GM12878 (cell line): Measurements from ENCODE around the gene PPP1R3G. TPM values are rescaled to one million over a fixed set of nuclear protein-coding genes. Genes with fewer than 3 reads are reported as not detected.

Experiments used
- ATAC-seq: fragments of 200-7000 bp; cut with Tn5 transposase; 3 replicates; pipeline ENCODE4 v1.9.1; 2020; ENCODE audit warnings: mild to moderate bottlenecking, moderate library complexity
- BruUV-seq: library from RNA; stranded (reverse); fragments of 400-500 nt; replicated peaks from 2 replicates; lab custom pipeline; 2021; lab: Mats Ljungman, UMichigan
- CTCF ChIA-PET: fragments of 300-600 bp; sonication (Branson Sonifier 250); formaldehyde crosslinking; extraction: SDS; loops from one replicate; lab custom pipeline; 2021; ENCODE audit warnings: inconsistent platforms; lab: Yijun Ruan, JAX
- POLR2A ChIA-PET: fragments of 350-600 bp; formaldehyde crosslinking; extraction: SDS; loops from one replicate; lab custom pipeline; 2021; ENCODE audit warnings: inconsistent platforms; lab: Charles Lee
- RAD21 ChIA-PET: fragments of 300-600 bp; sonication (Branson Sonifier 250); formaldehyde crosslinking; loops from one replicate; lab custom pipeline; 2023; ENCODE audit warnings: antibody characterized with exemption; ENCODE audit not compliant: unreplicated experiment; lab: Charles Lee
- SMC1A ChIA-PET: fragments of 300-600 bp; sonication (Branson Sonifier 250); formaldehyde crosslinking; loops from one replicate; lab custom pipeline; 2023; ENCODE audit not compliant: unreplicated experiment, uncharacterized antibody; lab: Charles Lee
- DNase-seq: peaks from one replicate; pipeline ENCODE4 v3.0.0-alpha.2; 2011; ENCODE audit warnings: low read depth, low spot score
- FAIRE-seq: peaks from 3 replicates; lab custom pipeline; 2011; peaks lifted over from hg19 to GRCh38; lab: Jason Lieb, UNC
- H2AFZ ChIP-seq: 2 replicates; pipeline ENCODE4 v1.6.0; 2011; ENCODE audit warnings: low read depth, low read length, control low read depth; ENCODE audit not compliant: control insufficient read depth
- H3K27ac ChIP-seq: 2 replicates; pipeline ENCODE4 v1.5.1; 2011; ENCODE audit warnings: control low read depth; ENCODE audit not compliant: control insufficient read depth, insufficient read depth
- H3K27me3 ChIP-seq, 2 experiments: replicated peaks in 1 of 2; 2 replicates each; pipeline versions ENCODE4 v1.6.0 to v1.6.1; 2011; ENCODE audit warnings: low read length in 1 of 2; ENCODE audit not compliant: control insufficient read depth in 2 of 2, insufficient read depth in 2 of 2
- H3K36me3 ChIP-seq, 2 experiments: 2 replicates each; pipeline ENCODE4 v1.5.1; 2011; ENCODE audit warnings: low read length in 1 of 2; ENCODE audit not compliant: control insufficient read depth in 2 of 2, insufficient read depth in 2 of 2
- H3K4me1 ChIP-seq: 2 replicates; pipeline ENCODE4 v1.6.1; 2011; ENCODE audit warnings: mild to moderate bottlenecking, low read length, moderate library complexity, mixed read lengths; ENCODE audit not compliant: control insufficient read depth, insufficient read depth
- H3K4me2 ChIP-seq: 2 replicates; pipeline ENCODE4 v1.6.0; 2011; ENCODE audit warnings: control low read depth; ENCODE audit not compliant: control insufficient read depth, insufficient read depth
- H3K4me3 ChIP-seq: fragments of 200-600 bp; sonication (generic); 2 replicates; pipeline ENCODE4 v1.5.1; 2016
- H3K79me2 ChIP-seq: 2 replicates; pipeline ENCODE4 v1.6.0; 2011; ENCODE audit warnings: low read length; ENCODE audit not compliant: control insufficient read depth, insufficient read depth
- H3K9ac ChIP-seq: 2 replicates; pipeline ENCODE4 v1.8.0; 2011; ENCODE audit warnings: low read length, control low read depth, mixed read lengths; ENCODE audit not compliant: control insufficient read depth, insufficient read depth
- H3K9me3 ChIP-seq: replicated peaks from 3 replicates; pipeline ENCODE4 v1.5.1; 2011; ENCODE audit warnings: mild to moderate bottlenecking, low read length; ENCODE audit not compliant: control insufficient read depth, insufficient read depth
- H4K20me1 ChIP-seq: 2 replicates; pipeline ENCODE4 v1.6.0; 2011; ENCODE audit not compliant: control insufficient read depth, insufficient read depth
- CEBPB ChIP-seq, 2 experiments: fragments of 150-350 bp in 1 of 2; IDR thresholded peaks; 2 replicates each; pipeline ENCODE4 v1.6.1; 2012 to 2014; ENCODE audit warnings: low read depth in 2 of 2, low read length in 2 of 2, borderline replicate concordance in 1 of 2, inconsistent platforms in 1 of 2
- CEBPZ ChIP-seq: fragments of 150-350 bp; IDR thresholded peaks from 2 replicates; pipeline ENCODE4 v1.6.1; 2016; ENCODE audit warnings: low read depth, low read length
- EGR1 ChIP-seq, 2 experiments: IDR thresholded peaks; 1 replicate in 1 of 2; 2 replicates in 1 of 2; pipeline ENCODE4 v1.6.1; 2011 to 2012; ENCODE audit warnings: low read depth in 2 of 2, low read length in 2 of 2, borderline replicate concordance in 1 of 2, mild to moderate bottlenecking in 1 of 2, moderate library complexity in 1 of 2
- ESRRA ChIP-seq: IDR thresholded peaks from 2 replicates; pipeline ENCODE4 v1.6.1; 2012; ENCODE audit warnings: mild to moderate bottlenecking, low read length, improper control_type of control experiment
- GATAD2B ChIP-seq: fragments of 450-650 bp; conservative IDR thresholded peaks from 2 replicates; pipeline ENCODE4 v1.6.1; 2017; ENCODE audit warnings: low read depth, mild to moderate bottlenecking, moderate library complexity
- IRF3 ChIP-seq: fragments of 450-650 bp; IDR thresholded peaks from 2 replicates; pipeline ENCODE4 v1.6.1; 2014; ENCODE audit warnings: mild to moderate bottlenecking
- LARP7 ChIP-seq: fragments of 450-650 bp; IDR thresholded peaks from 2 replicates; pipeline ENCODE4 v1.6.1; 2017; ENCODE audit warnings: mild to moderate bottlenecking
- MAX ChIP-seq: IDR thresholded peaks from 2 replicates; pipeline ENCODE4 v1.6.1; 2012; ENCODE audit warnings: low read depth, low read length, improper control_type of control experiment
- MXI1 ChIP-seq: fragments of 150-350 bp; IDR thresholded peaks from 2 replicates; pipeline ENCODE4 v1.6.1; 2011; ENCODE audit warnings: low read depth, mild to moderate bottlenecking, inconsistent platforms, low read length, improper control_type of control experiment
- SMC3 ChIP-seq: IDR thresholded peaks from 2 replicates; pipeline ENCODE4 v1.6.1; 2011; ENCODE audit warnings: low read length, improper control_type of control experiment, borderline replicate concordance
- SREBF1 ChIP-seq: IDR thresholded peaks from 2 replicates; pipeline ENCODE4 v1.6.1; 2012; ENCODE audit warnings: mild to moderate bottlenecking, low read length
- SRF ChIP-seq, 2 experiments: IDR thresholded peaks; 2 replicates each; pipeline ENCODE4 v1.6.1; 2011; ENCODE audit warnings: low read depth in 2 of 2, low read length in 2 of 2, mild to moderate bottlenecking in 1 of 2, moderate library complexity in 1 of 2
- WGBS: methylation state at CpG from one replicate; pipeline ENCODE4 v1.1.6; 2016; ENCODE audit warnings: low lambda C conversion rate; ENCODE audit not compliant: insufficient replicate concordance, insufficient coverage; ENCODE audit errors: missing lambda C conversion rate; 5-methylcytosine and 5-hydroxymethylcytosine counted together
- in situ Hi-C: fragments of 300-500 bp; cut with MboI; formaldehyde crosslinking; loops from 9 replicates; pipeline ENCODE4 v1.14.3; 2018; ENCODE audit warnings: mixed read lengths
- intact Hi-C: fragments of 100-400 bp; cut with micrococcal nuclease; formaldehyde crosslinking; loops from one replicate; pipeline ENCODE4 v1.14.2; 2022; ENCODE audit not compliant: unreplicated experiment
- polyA plus RNA-seq, 11 experiments: library from polyadenylated mRNA; depleted of rRNA in 4 of 11; unstranded in 6 of 11; stranded (reverse) in 5 of 11; fragments of >200 nt; fragmentation: Nextera tagmentation in 4 of 11; fragmentation: Illumina TruSeq in 1 of 11; extraction: Ambion mirVana in 4 of 11; extraction: Trizol in 1 of 11; gene quantifications; 1 replicate in 1 of 11; 2 replicates in 10 of 11; pipeline versions ENCODE4 v1.2.1 to v1.2.3, GENCODE V29; 2011 to 2016; ENCODE audit warnings: inconsistent platforms in 2 of 11, missing spikeins in 2 of 11, low read depth in 1 of 11
- total RNA-seq, 4 experiments: library from RNA; depleted of rRNA in 3 of 4; stranded (reverse); fragments of >200 nt in 3 of 4; fragmentation: Illumina TruSeq in 1 of 4; extraction: Trizol in 1 of 4; gene quantifications; 2 replicates each; pipeline versions ENCODE4 v1.2.1 to v1.2.3, GENCODE V29; 2013 to 2021

The PPP1R3G gene
- total and polyA plus RNA-seq, 10 of the 15 experiments (the other 5 are each of a cell fraction or from before 2014, with no cell fraction given) = 0.01 to 0.10 (median 0.04) TPM; not detected in 4

- TF ChIP-seq SRF (IDR thresholded peaks at IDR 0.05; ENCODE audit: low read depth in 2 of 2, low read length in 2 of 2) = no peak
- no peak for TF ChIP-seq MAX
- no peak for TF ChIP-seq EGR1 (IDR thresholded peaks at IDR 0.05; ENCODE audit: borderline replicate concordance in 1 of 2, low read depth in 2 of 2, low read length in 2 of 2)
- TF ChIP-seq ESRRA = no peak
These were observed 25.1 kb downstream of the PPP1R3G start (continued) for GRCh38 chr6:5110246-5110645.

- WGBS = 94% methylated on average over 7 of the region's 7 CpGs
These were observed 26.5 kb downstream of the PPP1R3G start for GRCh38 chr6:5111626-5112025.

More at GRCh38 chr6:5111626-5112025, 26.5 kb downstream of the PPP1R3G start:
- no peak for ATAC-seq
- Histone ChIP-seq H4K20me1 (no peaks in the 10 kb centered on the region), H3K9ac (no peak overlapping the region), H3K27ac (no peak overlapping the region), H3K4me2 (no peak overlapping the region), H3K79me2 (no peaks in the 10 kb centered on the region), H3K36me3 (no peaks in the 10 kb centered on the region), H3K4me1 (no peaks in the 10 kb centered on the region), H2AFZ (no peak overlapping the region), H3K9me3 (no peaks in the 10 kb centered on the region), H3K4me3 (no peak overlapping the region), H3K27me3 (no peaks in the 10 kb centered on the region)
- no peak for DNase-seq
- FAIRE-seq = no peak
- intact Hi-C loops (no loop called here), in situ Hi-C loops (no loop called here)
- BruUV-seq = no TSS peak
- ChIA-PET POLR2A (no interaction called here), CTCF (no interaction called here), RAD21 (no interaction called here), SMC1A (no interaction called here)
- no peak for TF ChIP-seq GATAD2B
- no peak for TF ChIP-seq CEBPB (IDR thresholded peaks at IDR 0.05; ENCODE audit: borderline replicate concordance in 1 of 2, low read depth in 2 of 2, low read length in 2 of 2)
- no peak for TF ChIP-seq IRF3
- TF ChIP-seq LARP7 = no peak
- no peak for TF ChIP-seq SMC3
- TF ChIP-seq CEBPZ = no peak
- no peak for TF ChIP-seq SREBF1
- TF ChIP-seq MXI1 = no peak
